Panc1 (cell line): ENCODE results near the gene SLC4A11. TPM values are rescaled to one million over a fixed set of nuclear protein-coding genes. Genes with fewer than 3 reads are reported as not detected.

Experiments
- ATAC-seq: fragments of 200-7000 bp; cut with Tn5 transposase; 2 replicates; pipeline ENCODE4 v1.9.1; 2020; ENCODE audit warnings: mild to moderate bottlenecking, moderate library complexity
- BruUV-seq: library from RNA; stranded (reverse); fragments of 400-500 nt; replicated peaks from 2 replicates; lab custom pipeline; 2021; lab: Mats Ljungman, UMichigan
- CTCF ChIA-PET: fragments of 300-600 bp; sonication (Branson Sonifier 250); formaldehyde crosslinking; loops from one replicate; lab custom pipeline; 2022; ENCODE audit warnings: antibody characterized with exemption; lab: Charles Lee
- POLR2A ChIA-PET: fragments of 300-600 bp; sonication (Branson Sonifier 250); formaldehyde crosslinking; loops from one replicate; lab custom pipeline; 2022; ENCODE audit warnings: antibody characterized with exemption; lab: Charles Lee
- DNase-seq: peaks from one replicate; pipeline ENCODE4 v3.0.0-alpha.2; 2010; ENCODE audit warnings: low read depth, low spot score
- H3K27ac ChIP-seq: 2 replicates; pipeline ENCODE4 v1.5.1; 2011; ENCODE audit warnings: mild to moderate bottlenecking, low read length, inconsistent platforms
- H3K27me3 ChIP-seq: fragments of 200-500 bp; sonication (Bioruptor generic); 2 replicates; pipeline ENCODE4 v1.6.0; 2014; ENCODE audit warnings: low read length, inconsistent platforms; ENCODE audit not compliant: control insufficient read depth, insufficient read depth
- H3K36me3 ChIP-seq: fragments of 200-500 bp; sonication (Bioruptor generic); 2 replicates; pipeline ENCODE4 v1.5.1; 2014; ENCODE audit warnings: inconsistent platforms, mild to moderate bottlenecking, low read length, moderate library complexity; ENCODE audit not compliant: control insufficient read depth, insufficient read depth
- H3K4me1 ChIP-seq: 2 replicates; pipeline ENCODE4 v1.5.1; 2011; ENCODE audit warnings: inconsistent platforms, mild to moderate bottlenecking, low read length, moderate library complexity; ENCODE audit not compliant: control insufficient read depth, insufficient read depth
- H3K4me3 ChIP-seq, 2 experiments: 2 replicates each; pipeline ENCODE4 v1.5.1; 2011 to 2012; ENCODE audit warnings: low read depth in 2 of 2, low read length in 2 of 2, mild to moderate bottlenecking in 2 of 2, inconsistent platforms in 1 of 2, moderate library complexity in 1 of 2
- H3K9me3 ChIP-seq: fragments of 200-500 bp; sonication (Bioruptor generic); 2 replicates; pipeline ENCODE4 v1.5.1; 2014; ENCODE audit warnings: low read depth, mild to moderate bottlenecking, inconsistent platforms, low read length, moderate library complexity; ENCODE audit not compliant: control insufficient read depth, insufficient read depth
- CTCF ChIP-seq: fragments of 450-650 bp; IDR thresholded peaks from 2 replicates; pipeline ENCODE4 v1.5.1; 2017; ENCODE audit warnings: mild to moderate bottlenecking
- POLR2AphosphoS5 ChIP-seq: IDR thresholded peaks from 2 replicates; pipeline ENCODE4 v1.6.1; 2012; ENCODE audit warnings: mild to moderate bottlenecking, low read depth, low read length, moderate library complexity
- REST ChIP-seq, 2 experiments: IDR thresholded peaks; 2 replicates each; pipeline ENCODE4 v1.6.1; 2011 to 2012; ENCODE audit warnings: low read depth in 2 of 2, control low read depth in 1 of 2, low read length in 1 of 2, mild to moderate bottlenecking in 1 of 2, moderate library complexity in 1 of 2; ENCODE audit not compliant: insufficient read depth in 1 of 2
- SIN3A ChIP-seq: IDR thresholded peaks from 2 replicates; pipeline ENCODE4 v1.6.1; 2012; ENCODE audit warnings: low read depth, mild to moderate bottlenecking, low read length, moderate library complexity, borderline replicate concordance; ENCODE audit not compliant: insufficient read depth
- TCF7L2 ChIP-seq: IDR thresholded peaks from 2 replicates; pipeline ENCODE4 v1.6.1; 2011; ENCODE audit warnings: mild to moderate bottlenecking, low read depth, low read length, inconsistent platforms
- in situ Hi-C: cut with HindIII; loops from 2 replicates; pipeline ENCODE4 v1.10.0; 2016; ENCODE audit warnings: low sequenced_read_pairs, low pct_unique_long_range_greater_than_20kb
- intact Hi-C: fragments of 100-400 bp; cut with micrococcal nuclease; formaldehyde crosslinking; loops from one replicate; pipeline ENCODE4 v1.10.0; 2022; ENCODE audit not compliant: unreplicated experiment
- total RNA-seq: library from RNA; stranded (reverse); gene quantifications from one replicate; pipeline ENCODE4 v1.2.1, GENCODE V29; 2021; ENCODE audit not compliant: unreplicated experiment

SLC4A11 gene
- total RNA-seq, 1 experiment from 2014 or later: 144 TPM

DNA sequence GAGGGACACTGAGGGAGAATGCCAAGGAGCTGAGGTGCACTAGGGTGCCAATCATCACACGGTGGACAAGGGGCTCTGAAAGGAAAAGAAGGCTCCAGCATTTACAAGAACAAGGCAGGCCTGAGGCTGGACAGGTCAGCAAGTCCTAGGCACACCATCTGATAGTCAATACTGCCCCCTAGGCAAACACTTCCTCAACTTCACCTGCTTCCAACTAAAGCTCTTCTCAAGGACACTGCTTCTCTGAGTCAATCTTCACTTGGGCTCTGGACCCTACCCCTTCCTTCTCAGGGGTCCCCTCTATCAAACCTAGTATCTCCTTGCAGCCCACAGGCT lies 37.7 kb upstream of the SLC4A11 start:
- intact Hi-C loops (no loop called here), in situ Hi-C loops (no loop called here)
- BruUV-seq: no TSS peak
- Histone ChIP-seq H3K4me1 (no peaks in the 10 kb centered on the region), H3K4me3 (no peak overlapping the region), H3K27me3 (no peaks in the 10 kb centered on the region), H3K36me3 (peaks cover 2% of the 10 kb centered on the region; the same call in 1 of the 2 replicates), H3K9me3 (no peaks in the 10 kb centered on the region), H3K27ac (no peak overlapping the region)
- POLR2A ChIA-PET: no interaction called here
- peak; percentile 8 for DNase-seq
- TF ChIP-seq REST (IDR thresholded peaks at IDR 0.05; ENCODE audit: insufficient read depth in 1 of 2, low read depth in 2 of 2, low read length in 1 of 2): no peak
- ATAC-seq: 0 out of 2 replicates have a peak, but pooled peaks have one; percentile 46
- CTCF ChIA-PET: no interaction called here

- POLR2A ChIA-PET: no interaction called here
- no TSS peak for BruUV-seq
Measured at GRCh38 chr20:3275966-3276679, 37.1 kb upstream of the SLC4A11 start.

More at GRCh38 chr20:3275966-3276679, 37.1 kb upstream of the SLC4A11 start:
- H3K36me3 ChIP-seq: peaks cover 2% of the 10 kb centered on the region; the same call in 1 of the 2 replicates
- TF ChIP-seq SIN3A: no peak
- no peak for TF ChIP-seq REST (IDR thresholded peaks at IDR 0.05; ENCODE audit: insufficient read depth in 1 of 2, low read depth in 2 of 2, low read length in 1 of 2)
- TF ChIP-seq POLR2AphosphoS5: no peak
- no peak for TF ChIP-seq CTCF
- TF ChIP-seq TCF7L2: no peak
- H3K4me1 ChIP-seq: no peaks in the 10 kb centered on the region
- ATAC-seq: 0 out of 2 replicates have a peak, but pooled peaks have one; percentile 31
- CTCF ChIA-PET: interaction anchor here (1.5 kb wide), 1 partner anchor 57 kb away, joined by 18 read pairs; no protein-coding TSS in a partner anchor
- H3K9me3 ChIP-seq: no peaks in the 10 kb centered on the region
- intact Hi-C loops (no loop called here), in situ Hi-C loops (no loop called here)
- H3K27ac ChIP-seq: no peak overlapping the region
- H3K27me3 ChIP-seq: no peaks in the 10 kb centered on the region
- no peak for DNase-seq
- H3K4me3 ChIP-seq: no peak overlapping the region
